Right lobe of liver (tissue), 4 donors: Measurements from ENCODE around the gene S100PBP.

Source experiments
- CTCF ChIP-seq, 4 donors: fragments of 200-600 bp in 3 of 4; fragments of 450-650 bp in 1 of 4; IDR thresholded peaks; one replicate each; pipeline versions ENCODE4 v1.5.1 to v1.8.0; 2016 to 2022; ENCODE audit warnings: antibody characterized with exemption in 4 of 4, mild to moderate bottlenecking in 2 of 4
- POLR2A ChIP-seq: fragments of 450-650 bp; IDR thresholded peaks from one replicate; pipeline ENCODE4 v1.6.1; 2017; ENCODE audit warnings: antibody characterized with exemption, mild to moderate bottlenecking
- donor health status: DM: no; HTN: no; CAD: no.
- donor health status: DM: no; HTN: no; CAD: no.
- donor health status: DM: no; HTN: yes; CAD: no.

GRCh38 chr1:32791881-32792280, 25.6 kb upstream of the S100PBP start:
- TF ChIP-seq CTCF (IDR thresholded peaks at IDR 0.05): no peak
- TF ChIP-seq POLR2A: no peak
